ENCODE data around the gene SPRY2.

GRCh38 chr13:80341101-80341755 lies at the start of gene SPRY2:
- TF ChIP-seq GATA3 (IDR thresholded peaks at IDR 0.05; ENCODE audit: low read depth, low read length) (no peak), GATA2 (IDR thresholded peaks at IDR 0.05; ENCODE audit: low read depth, low read length) (no peak)

Measured in SH-SY5Y (cell line).